HepG2 (cell line): ENCODE data around the gene CDH23. TPM values are rescaled to one million over a fixed set of nuclear protein-coding genes. Genes with fewer than 3 reads are reported as not detected.

Experiments used
- ATAC-seq: fragments of 200-7000 bp; cut with Tn5 transposase; 3 replicates; pipeline ENCODE4 v1.9.1; 2020; ENCODE audit warnings: mild to moderate bottlenecking, moderate library complexity
- BruUV-seq: library from RNA; stranded (reverse); fragments of 400-500 nt; replicated peaks from 2 replicates; lab custom pipeline; 2021; lab: Mats Ljungman, UMichigan
- CTCF ChIA-PET: fragments of 300-600 bp; formaldehyde crosslinking; extraction: SDS; loops from one replicate; lab custom pipeline; 2021; ENCODE audit warnings: low total read pairs, inconsistent platforms, low intra/inter-chr PET ratio; lab: Yijun Ruan, JAX
- POLR2A ChIA-PET: fragments of 350-600 bp; sonication (Branson Sonifier 250); formaldehyde crosslinking; loops from one replicate; lab custom pipeline; 2020; ENCODE audit warnings: antibody characterized with exemption, inconsistent platforms; lab: Yijun Ruan, JAX
- DNase-seq: peaks from one replicate; pipeline ENCODE4 v3.0.0-alpha.2; 2015; ENCODE audit warnings: low spot score
- FAIRE-seq: peaks from 3 replicates; lab custom pipeline; 2011; peaks lifted over from hg19 to GRCh38; lab: Jason Lieb, UNC
- H2AFZ ChIP-seq: one replicate; pipeline ENCODE4 v1.6.1; 2011; ENCODE audit warnings: low read length, inconsistent platforms
- H3K27ac ChIP-seq: fragments of 300-600 bp; 3 replicates; pipeline ENCODE4 v1.8.0; 2011; ENCODE audit warnings: mixed run types, mild to moderate bottlenecking, mixed read lengths, low read length, inconsistent platforms; ENCODE audit not compliant: insufficient read depth; ENCODE audit errors: extremely low read length
- H3K27me3 ChIP-seq, 2 experiments: fragments of 200-600 bp in 1 of 2; 2 replicates in 1 of 2; 3 replicates in 1 of 2; pipeline versions ENCODE4 v1.6.0 to v1.8.0; 2011; ENCODE audit warnings: low read length in 2 of 2, mild to moderate bottlenecking in 2 of 2, moderate library complexity in 2 of 2, inconsistent platforms in 1 of 2; ENCODE audit not compliant: insufficient read depth in 2 of 2, control insufficient read depth in 1 of 2
- H3K36me3 ChIP-seq, 2 experiments: fragments of 200-600 bp in 1 of 2; replicated peaks in 1 of 2; 2 replicates in 1 of 2; 3 replicates in 1 of 2; pipeline versions ENCODE4 v1.5.1 to v1.8.0; 2011; ENCODE audit warnings: low read length in 2 of 2, inconsistent platforms in 1 of 2; ENCODE audit not compliant: insufficient read depth in 2 of 2, control insufficient read depth in 1 of 2
- H3K4me1 ChIP-seq: 2 replicates; pipeline ENCODE4 v1.5.1; 2012; ENCODE audit warnings: low read length, inconsistent platforms; ENCODE audit not compliant: insufficient read depth
- H3K4me2 ChIP-seq: 2 replicates; pipeline ENCODE4 v1.6.0; 2011; ENCODE audit warnings: low read depth, low read length, inconsistent platforms
- H3K4me3 ChIP-seq, 3 experiments: fragments of 200-600 bp in 1 of 3; sonication (generic), shearing (Covaris generic) in 1 of 3; replicated peaks in 1 of 3; 2 replicates each; pipeline ENCODE4 v1.5.1; 2011 to 2016; ENCODE audit warnings: low read length in 3 of 3, inconsistent platforms in 2 of 3, low read depth in 2 of 3, mild to moderate bottlenecking in 2 of 3, control low read depth in 1 of 3, mixed read lengths in 1 of 3; ENCODE audit not compliant: insufficient read depth in 1 of 3
- H3K79me2 ChIP-seq: one replicate; pipeline ENCODE4 v1.6.1; 2011; ENCODE audit warnings: low read length, inconsistent platforms; ENCODE audit not compliant: insufficient read depth
- H3K9ac ChIP-seq: 2 replicates; pipeline ENCODE4 v1.6.0; 2011; ENCODE audit warnings: mild to moderate bottlenecking, low read depth, low read length, inconsistent platforms; ENCODE audit not compliant: insufficient read depth
- H3K9me3 ChIP-seq: 2 replicates; pipeline ENCODE4 v1.5.1; 2012; ENCODE audit warnings: mild to moderate bottlenecking, low read length
- H4K20me1 ChIP-seq: 2 replicates; pipeline ENCODE4 v1.6.0; 2011; ENCODE audit warnings: inconsistent platforms, mild to moderate bottlenecking, low read length, moderate library complexity; ENCODE audit not compliant: insufficient read depth
- HNF1A ChIP-seq, 2 experiments: sonication (generic) in 1 of 2; formaldehyde crosslinking in 1 of 2; IDR thresholded peaks; 2 replicates each; pipeline versions ENCODE4 v1.4.0 to v1.6.1; 2016 to 2020; ENCODE audit warnings: borderline replicate concordance in 1 of 2, low read depth in 1 of 2, mild to moderate bottlenecking in 1 of 2, missing genetic modification reagents in 1 of 2
- KLF16 ChIP-seq, 2 experiments: sonication (generic) in 1 of 2; formaldehyde crosslinking in 1 of 2; IDR thresholded peaks; 2 replicates each; pipeline versions ENCODE4 v1.6.1 to v1.8.0; 2016 to 2023; ENCODE audit warnings: missing genetic modification reagents in 2 of 2, missing compliant biosample characterization in 1 of 2
- MYC ChIP-seq: sonication (generic); formaldehyde crosslinking; IDR thresholded peaks from 2 replicates; pipeline ENCODE4 v1.9.0; 2021; ENCODE audit warnings: missing genetic modification reagents, borderline replicate concordance
- NRL ChIP-seq: sonication (generic); formaldehyde crosslinking; IDR thresholded peaks from 2 replicates; pipeline ENCODE4 v1.5.0; 2020; ENCODE audit warnings: missing genetic modification reagents, mild to moderate bottlenecking, moderate library complexity, borderline replicate concordance
- PAXIP1 ChIP-seq: sonication (generic); formaldehyde crosslinking; conservative IDR thresholded peaks from 2 replicates; pipeline ENCODE4 v1.4.0; 2020; ENCODE audit warnings: mild to moderate bottlenecking, missing genetic modification reagents, moderate library complexity
- POLR2G ChIP-seq: fragments of 200-400 bp; formaldehyde crosslinking; IDR thresholded peaks from 2 replicates; pipeline ENCODE4 v1.6.1; 2018; ENCODE audit warnings: mild to moderate bottlenecking, low read depth, low read length, moderate library complexity
- RELA ChIP-seq: sonication (generic); formaldehyde crosslinking; IDR thresholded peaks from 2 replicates; pipeline ENCODE4 v1.4.0; 2020; ENCODE audit warnings: missing genetic modification reagents
- ZNF484 ChIP-seq: sonication (generic); formaldehyde crosslinking; IDR thresholded peaks from 2 replicates; pipeline ENCODE4 v1.5.1; 2020; ENCODE audit warnings: mild to moderate bottlenecking, low read depth, missing genetic modification reagents, borderline replicate concordance
- WGBS: methylation state at CpG from one replicate; pipeline ENCODE4 v1.1.6; 2017; ENCODE audit warnings: low lambda C conversion rate; 5-methylcytosine and 5-hydroxymethylcytosine counted together
- in situ Hi-C: cut with HindIII; loops from 2 replicates; pipeline ENCODE4 v1.10.0; 2017; ENCODE audit warnings: low pct_unique_long_range_greater_than_20kb; ENCODE audit not compliant: extremely low pct_ligation_motif_present
- intact Hi-C: fragments of 100-400 bp; cut with micrococcal nuclease; formaldehyde crosslinking; loops from one replicate; pipeline ENCODE4 v1.10.0; 2022; ENCODE audit not compliant: unreplicated experiment
- polyA plus RNA-seq, 8 experiments: library from polyadenylated mRNA; depleted of rRNA in 3 of 8; stranded (reverse) in 7 of 8; unstranded in 1 of 8; fragments of >200 nt; fragmentation: Illumina TruSeq in 4 of 8; extraction: Trizol in 4 of 8; gene quantifications; 2 replicates each; pipeline versions ENCODE4 v1.2.1 to v1.2.3, GENCODE V29; 2011 to 2016; ENCODE audit warnings: low read depth in 4 of 8, missing spikeins in 1 of 8, mixed read lengths in 1 of 8; ENCODE audit not compliant: insufficient read depth in 1 of 8
- total RNA-seq, 5 experiments: library from RNA; depleted of rRNA; stranded (reverse); fragments of >200 nt; fragmentation: Illumina TruSeq; extraction: Trizol; gene quantifications; 2 replicates each; pipeline ENCODE4 v1.2.3, GENCODE V29; 2016; ENCODE audit warnings: low read depth in 1 of 5
- TF ChIP-seq, protein P1 (sequence below): sonication (generic); formaldehyde crosslinking; IDR thresholded peaks from 2 replicates; pipeline ENCODE4 v1.5.0; 2020; ENCODE audit warnings: mild to moderate bottlenecking, missing genetic modification reagents

CDH23 gene
- total and polyA plus RNA-seq, 2 of the 13 experiments (the other 11 are each of a cell fraction or from before 2014, with no cell fraction given): 0.13 TPM; not detected in 1

- TF ChIP-seq HNF1A (IDR thresholded peaks at IDR 0.05; ENCODE audit: low read depth) (no peak), HNF1A (CRISPR knock-in tag; IDR thresholded peaks at IDR 0.05; ENCODE audit: borderline replicate concordance) (no peak)
Observed at GRCh38 chr10:71520042-71520441, 123.3 kb downstream of the CDH23 start (continued).

- ChIA-PET CTCF (no interaction called here), POLR2A (no interaction called here)
- no peak for ATAC-seq
- Histone ChIP-seq H3K27ac (no peak overlapping the region), H3K4me2 (no peak overlapping the region), H3K27me3 (peaks cover 4 to 36% of the 10 kb centered on the region in 2 experiments), H3K4me1 (peaks cover 7% of the 10 kb centered on the region), H3K36me3 (no peaks in the 10 kb centered on the region), H3K9ac (no peak overlapping the region), H2AFZ (no peak overlapping the region), H4K20me1 (no peaks in the 10 kb centered on the region), H3K9me3 (no peaks in the 10 kb centered on the region), H3K4me3 (no peak overlapping the region), H3K79me2 (no peaks in the 10 kb centered on the region)
- intact Hi-C loops (no loop called here), in situ Hi-C loops (no loop called here)
- DNase-seq: no peak
- WGBS: 18% methylated on average over 14 of the region's 14 CpGs
- no peak for FAIRE-seq
- BruUV-seq: no TSS peak
- TF ChIP-seq PAXIP1 (CRISPR knock-in tag): no peak
- TF ChIP-seq NRL (CRISPR knock-in tag): no peak
- TF ChIP-seq POLR2G: no peak
- TF ChIP-seq RELA (CRISPR knock-in tag): no peak
- TF ChIP-seq, protein P1, sequence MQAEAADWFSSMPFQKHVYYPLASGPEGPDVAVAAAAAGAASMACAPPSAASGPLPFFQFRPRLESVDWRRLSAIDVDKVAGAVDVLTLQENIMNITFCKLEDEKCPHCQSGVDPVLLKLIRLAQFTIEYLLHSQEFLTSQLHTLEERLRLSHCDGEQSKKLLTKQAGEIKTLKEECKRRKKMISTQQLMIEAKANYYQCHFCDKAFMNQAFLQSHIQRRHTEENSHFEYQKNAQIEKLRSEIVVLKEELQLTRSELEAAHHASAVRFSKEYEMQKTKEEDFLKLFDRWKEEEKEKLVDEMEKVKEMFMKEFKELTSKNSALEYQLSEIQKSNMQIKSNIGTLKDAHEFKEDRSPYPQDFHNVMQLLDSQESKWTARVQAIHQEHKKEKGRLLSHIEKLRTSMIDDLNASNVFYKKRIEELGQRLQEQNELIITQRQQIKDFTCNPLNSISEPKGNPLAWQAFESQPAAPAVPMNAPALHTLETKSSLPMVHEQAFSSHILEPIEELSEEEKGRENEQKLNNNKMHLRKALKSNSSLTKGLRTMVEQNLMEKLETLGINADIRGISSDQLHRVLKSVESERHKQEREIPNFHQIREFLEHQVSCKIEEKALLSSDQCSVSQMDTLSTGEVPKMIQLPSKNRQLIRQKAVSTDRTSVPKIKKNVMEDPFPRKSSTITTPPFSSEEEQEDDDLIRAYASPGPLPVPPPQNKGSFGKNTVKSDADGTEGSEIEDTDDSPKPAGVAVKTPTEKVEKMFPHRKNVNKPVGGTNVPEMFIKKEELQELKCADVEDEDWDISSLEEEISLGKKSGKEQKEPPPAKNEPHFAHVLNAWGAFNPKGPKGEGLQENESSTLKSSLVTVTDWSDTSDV: no peak
- TF ChIP-seq MYC (CRISPR knock-in tag): no peak
- no peak for TF ChIP-seq ZNF484 (CRISPR knock-in tag)
- no peak for TF ChIP-seq KLF16 (CRISPR knock-in tag; IDR thresholded peaks at IDR 0.05)
Observed at GRCh38 chr10:71521504-71522441, 125.1 kb downstream of the CDH23 start.
